K562 (cell line): ENCODE measurements around the gene UBAP1L. TPM values are rescaled to one million over a fixed set of nuclear protein-coding genes. Genes with fewer than 3 reads are reported as not detected.

ENCODE experiments used
- ATAC-seq: fragments of 200-7000 bp; cut with Tn5 transposase; 3 replicates; pipeline ENCODE4 v1.9.1; 2020; ENCODE audit warnings: moderate library complexity
- BruUV-seq: library from RNA; stranded (reverse); fragments of 400-500 nt; replicated peaks from 2 replicates; lab custom pipeline; 2021; lab: Mats Ljungman, UMichigan
- CTCF ChIA-PET: fragments of 300-600 bp; formaldehyde crosslinking; extraction: SDS; loops from one replicate; lab custom pipeline; 2021; ENCODE audit warnings: low intra/inter-chr PET ratio; lab: Yijun Ruan, JAX
- POLR2A ChIA-PET: fragments of 300-600, 350-650 bp; sonication (Branson Sonifier 250); formaldehyde crosslinking; extraction: SDS; loops from one replicate; lab custom pipeline; 2021; ENCODE audit warnings: antibody characterized with exemption, inconsistent platforms; lab: Yijun Ruan, JAX
- DNase-seq, 4 experiments: peaks; one replicate each; pipeline versions ENCODE4 v3.0.0 to v3.0.0-alpha.2; 2011 to 2018; ENCODE audit warnings: low spot score in 3 of 4, mixed read lengths in 3 of 4; ENCODE audit errors: extremely low read depth in 1 of 4
- FAIRE-seq: peaks from 2 replicates; lab custom pipeline; 2011; peaks lifted over from hg19 to GRCh38; lab: Jason Lieb, UNC
- H2AFZ ChIP-seq: 2 replicates; pipeline ENCODE4 v1.6.0; 2011; ENCODE audit warnings: low read depth, low read length, control low read depth, inconsistent platforms
- H3K27ac ChIP-seq: fragments of 200-600 bp; 3 replicates; pipeline ENCODE4 v1.8.0; 2011; ENCODE audit warnings: low read depth, mild to moderate bottlenecking, control low read depth, inconsistent platforms, low read length, moderate library complexity, mixed read lengths; ENCODE audit errors: extremely low read depth
- H3K27me3 ChIP-seq, 2 experiments: fragments of 300-600 bp in 1 of 2; 2 replicates in 1 of 2; 3 replicates in 1 of 2; pipeline versions ENCODE4 v1.6.0 to v1.8.0; 2011; ENCODE audit warnings: inconsistent platforms in 2 of 2, low read length in 2 of 2, mild to moderate bottlenecking in 1 of 2, mixed read lengths in 1 of 2, moderate library complexity in 1 of 2; ENCODE audit not compliant: control insufficient read depth in 2 of 2, insufficient read depth in 2 of 2
- H3K36me3 ChIP-seq: fragments of 300-600 bp; 3 replicates; pipeline ENCODE4 v1.8.0; 2011; ENCODE audit warnings: mild to moderate bottlenecking, low read length, inconsistent platforms; ENCODE audit not compliant: control insufficient read depth, insufficient read depth
- H3K4me1 ChIP-seq, 2 experiments: fragments of 200-600 bp in 1 of 2; replicated peaks in 1 of 2; 2 replicates in 1 of 2; 3 replicates in 1 of 2; pipeline versions ENCODE4 v1.5.1 to v1.8.0; 2011; ENCODE audit warnings: inconsistent platforms in 2 of 2, low read length in 2 of 2, mild to moderate bottlenecking in 1 of 2, mixed read lengths in 1 of 2, moderate library complexity in 1 of 2; ENCODE audit not compliant: control insufficient read depth in 2 of 2, insufficient read depth in 2 of 2
- H3K4me2 ChIP-seq: 2 replicates; pipeline ENCODE4 v1.6.1; 2011; ENCODE audit warnings: low read length, control low read depth, inconsistent platforms, mixed read lengths; ENCODE audit not compliant: insufficient read depth
- H3K4me3 ChIP-seq: fragments of 200-600 bp; sonication (generic), shearing (Covaris generic); 2 replicates; pipeline ENCODE4 v1.5.1; 2016; ENCODE audit warnings: control low read depth, inconsistent platforms
- H3K79me2 ChIP-seq: fragments of 200-600 bp; 3 replicates; pipeline ENCODE4 v1.8.0; 2011; ENCODE audit warnings: low read length, inconsistent platforms; ENCODE audit not compliant: control insufficient read depth, insufficient read depth
- H3K9ac ChIP-seq, 2 experiments: 2 replicates each; pipeline versions ENCODE4 v1.6.0 to v1.6.1; 2011; ENCODE audit warnings: low read depth in 2 of 2, low read length in 2 of 2, control low read depth in 1 of 2, inconsistent platforms in 1 of 2, mild to moderate bottlenecking in 1 of 2, mixed read lengths in 1 of 2; ENCODE audit not compliant: insufficient read depth in 1 of 2
- H3K9me1 ChIP-seq: one replicate; pipeline ENCODE4 v1.6.0; 2011; ENCODE audit warnings: inconsistent platforms, mild to moderate bottlenecking, low read length, moderate library complexity; ENCODE audit not compliant: control insufficient read depth, insufficient read depth
- H3K9me3 ChIP-seq: replicated peaks from 2 replicates; pipeline ENCODE4 v1.5.1; 2011; ENCODE audit warnings: low read depth, low read length, inconsistent platforms; ENCODE audit not compliant: control insufficient read depth, insufficient read depth
- H4K20me1 ChIP-seq: replicated peaks from 2 replicates; pipeline ENCODE4 v1.6.1; 2011; ENCODE audit warnings: low read length, inconsistent platforms, mixed read lengths; ENCODE audit not compliant: control insufficient read depth, insufficient read depth
- BDP1 ChIP-seq: IDR thresholded peaks from 3 replicates; pipeline ENCODE4 v1.6.1; 2011; ENCODE audit not compliant: insufficient read length, insufficient read depth
- CBX5 ChIP-seq: IDR thresholded peaks from 2 replicates; pipeline ENCODE4 v1.6.1; 2014; ENCODE audit warnings: low read depth, borderline replicate concordance
- CCNT2 ChIP-seq: IDR thresholded peaks from 2 replicates; pipeline ENCODE4 v1.6.1; 2011; ENCODE audit warnings: borderline replicate concordance, low read depth, mild to moderate bottlenecking, moderate library complexity, mixed read lengths, low read length; ENCODE audit not compliant: insufficient read length; ENCODE audit errors: extremely low read depth
- CREB1 ChIP-seq, 2 experiments: sonication (generic) in 1 of 2; formaldehyde crosslinking in 1 of 2; IDR thresholded peaks; 2 replicates each; pipeline versions ENCODE4 v1.6.1 to v1.8.0; 2012 to 2022; ENCODE audit warnings: inconsistent platforms in 1 of 2, mild to moderate bottlenecking in 1 of 2, missing genetic modification reagents in 1 of 2, moderate library complexity in 1 of 2
- ELK1 ChIP-seq: sonication (generic); formaldehyde crosslinking; IDR thresholded peaks from 2 replicates; pipeline ENCODE4 v1.8.1; 2022; ENCODE audit warnings: missing genetic modification reagents
- EP400 ChIP-seq: fragments of 450-650 bp; IDR thresholded peaks from 2 replicates; pipeline ENCODE4 v1.6.1; 2017; ENCODE audit warnings: antibody characterized with exemption, mild to moderate bottlenecking, moderate library complexity
- HNRNPK ChIP-seq: fragments of 200-400 bp; formaldehyde crosslinking; IDR thresholded peaks from one replicate; pipeline ENCODE4 v1.6.1; 2018; ENCODE audit warnings: mild to moderate bottlenecking, low read depth, low read length; ENCODE audit not compliant: poor library complexity, severe bottlenecking
- IRF2 ChIP-seq: sonication (generic); formaldehyde crosslinking; IDR thresholded peaks from 2 replicates; pipeline ENCODE4 v1.8.1; 2022; ENCODE audit warnings: mild to moderate bottlenecking, missing genetic modification reagents
- LARP7 ChIP-seq: fragments of 450-650 bp; IDR thresholded peaks from 2 replicates; pipeline ENCODE4 v1.6.1; 2016
- PCBP1 ChIP-seq: fragments of 200-400 bp; formaldehyde crosslinking; IDR thresholded peaks from 2 replicates; pipeline ENCODE4 v1.6.1; 2018; ENCODE audit warnings: mild to moderate bottlenecking, low read depth, low read length; ENCODE audit not compliant: poor library complexity, severe bottlenecking
- PYGO2 ChIP-seq: fragments of 450-650 bp; IDR thresholded peaks from 2 replicates; pipeline ENCODE4 v1.6.1; 2016; ENCODE audit warnings: mild to moderate bottlenecking, missing genetic modification characterization, moderate library complexity, missing compliant biosample characterization
- RBM15 ChIP-seq: fragments of 200-400 bp; formaldehyde crosslinking; IDR thresholded peaks from 2 replicates; pipeline ENCODE4 v1.6.1; 2018; ENCODE audit warnings: mild to moderate bottlenecking, low read length, moderate library complexity; ENCODE audit not compliant: insufficient read depth
- RUNX1 ChIP-seq: sonication (generic); IDR thresholded peaks from 2 replicates; pipeline ENCODE4 v1.6.1; 2016; ENCODE audit warnings: antibody characterized with exemption, low read depth
- ZBTB12 ChIP-seq: fragments of 250-450 bp; sonication (Bioruptor Pico); IDR thresholded peaks from 2 replicates; pipeline ENCODE4 v1.4.0; 2020
- ZNF143 ChIP-seq: sonication (generic); formaldehyde crosslinking; IDR thresholded peaks from 2 replicates; pipeline ENCODE4 v1.9.0; 2022; ENCODE audit warnings: mild to moderate bottlenecking, missing genetic modification reagents
- WGBS: fragments of 100-300 bp; shearing (Covaris generic); methylation state at CpG from one replicate; pipeline ENCODE4 v1.1.6; 2016; ENCODE audit warnings: low coverage, mixed read lengths; ENCODE audit not compliant: insufficient coverage; ENCODE audit errors: missing lambda C conversion rate; 5-methylcytosine and 5-hydroxymethylcytosine counted together
- in situ Hi-C: fragments of 300-500 bp; cut with MboI; formaldehyde crosslinking; loops from 4 replicates; pipeline ENCODE4 v1.15.0; 2018; ENCODE audit warnings: inconsistent platforms, mixed read lengths
- intact Hi-C: fragments of 100-400 bp; cut with micrococcal nuclease; formaldehyde crosslinking; loops from 2 replicates; pipeline ENCODE4 v1.14.2; 2022
- polyA plus RNA-seq, 8 experiments: library from polyadenylated mRNA; depleted of rRNA in 4 of 8; stranded (reverse) in 5 of 8; unstranded in 3 of 8; fragments of >200 nt; fragmentation: Nextera tagmentation in 2 of 8; fragmentation: Illumina TruSeq in 1 of 8; extraction: Ambion mirVana in 2 of 8; extraction: Trizol in 1 of 8; gene quantifications; 2 replicates each; pipeline versions ENCODE4 v1.2.1 to v1.2.3, GENCODE V29; 2011 to 2014; ENCODE audit warnings: inconsistent platforms in 1 of 8, missing spikeins in 1 of 8
- total RNA-seq, 7 experiments: library from RNA; depleted of rRNA in 6 of 7; stranded (reverse); fragments of >200 nt in 6 of 7; fragmentation: Illumina TruSeq in 2 of 7; extraction: Trizol in 2 of 7; gene quantifications; 2 replicates each; pipeline versions ENCODE4 v1.2.1 to v1.2.3, GENCODE V29; 2011 to 2021; ENCODE audit warnings: low replicate concordance in 1 of 7
- TF ChIP-seq, protein P1 (sequence below): sonication (generic); formaldehyde crosslinking; IDR thresholded peaks from 2 replicates; pipeline ENCODE4 v1.8.1; 2023; ENCODE audit warnings: mild to moderate bottlenecking, missing genetic modification reagents, moderate library complexity
- TF ChIP-seq, protein P2 (sequence below): IDR thresholded peaks from 2 replicates; pipeline ENCODE4 v1.6.1; 2011; ENCODE audit warnings: borderline replicate concordance, low read depth, mild to moderate bottlenecking, moderate library complexity, low read length; ENCODE audit not compliant: insufficient read depth, poor library complexity, severe bottlenecking

Gene UBAP1L
- total and polyA plus RNA-seq, 9 of the 15 experiments (the other 6 are each of a cell fraction or from before 2014, with no cell fraction given): 0.16 to 0.71 (median 0.41) TPM; not detected in 2

- DNase-seq: no peak
These were observed 33.2 kb downstream of the UBAP1L start for GRCh38 chr15:65081758-65082157.

More at GRCh38 chr15:65081758-65082157, 33.2 kb downstream of the UBAP1L start:
- no peak overlapping the region for H3K27ac ChIP-seq
- peaks cover 31 to 64% of the 10 kb centered on the region in 2 experiments for H3K27me3 ChIP-seq
- FAIRE-seq (no peak), ATAC-seq (no peak)
- no peaks in the 10 kb centered on the region for H3K36me3 ChIP-seq
- in situ Hi-C loops (no loop called here), intact Hi-C loops (no loop called here)
- no peak overlapping the region for H3K4me2 ChIP-seq
- H3K9me3 ChIP-seq: no peaks in the 10 kb centered on the region; the same call in 1 of the 2 replicates
- no TSS peak for BruUV-seq
- H4K20me1 ChIP-seq: peaks cover 5% of the 10 kb centered on the region
- H2AFZ ChIP-seq: no peak overlapping the region
- ChIA-PET CTCF (no interaction called here), POLR2A (interaction anchor here (1.4 to 2.6 kb wide), 3 partner anchors 12 to 223 kb away, joined by 3 to 7 read pairs (median 4); partner anchors contain the start of gene RNU5B-1)
- H3K9me1 ChIP-seq: no peaks in the 10 kb centered on the region
- no peaks in the 10 kb centered on the region for H3K79me2 ChIP-seq
- H3K4me1 ChIP-seq: peaks cover 0 to 13% of the 10 kb centered on the region in 2 experiments; a peak in 2 of 5 replicates
- H3K9ac ChIP-seq: no peak overlapping the region
- no peak overlapping the region for H3K4me3 ChIP-seq
- 4% methylated on average over 5 of the region's 5 CpGs for WGBS
- TF ChIP-seq, protein P1, sequence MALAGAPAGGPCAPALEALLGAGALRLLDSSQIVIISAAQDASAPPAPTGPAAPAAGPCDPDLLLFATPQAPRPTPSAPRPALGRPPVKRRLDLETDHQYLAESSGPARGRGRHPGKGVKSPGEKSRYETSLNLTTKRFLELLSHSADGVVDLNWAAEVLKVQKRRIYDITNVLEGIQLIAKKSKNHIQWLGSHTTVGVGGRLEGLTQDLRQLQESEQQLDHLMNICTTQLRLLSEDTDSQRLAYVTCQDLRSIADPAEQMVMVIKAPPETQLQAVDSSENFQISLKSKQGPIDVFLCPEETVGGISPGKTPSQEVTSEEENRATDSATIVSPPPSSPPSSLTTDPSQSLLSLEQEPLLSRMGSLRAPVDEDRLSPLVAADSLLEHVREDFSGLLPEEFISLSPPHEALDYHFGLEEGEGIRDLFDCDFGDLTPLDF: no peak
- TF ChIP-seq RUNX1 (no peak), ZBTB12 (CRISPR knock-in tag) (no peak), EP400 (no peak), LARP7 (no peak), RBM15 (no peak), CREB1 (IDR thresholded peaks at IDR 0.05) (no peak), CREB1 (CRISPR knock-in tag; IDR thresholded peaks at IDR 0.05) (no peak), HNRNPK (no peak), ZNF143 (CRISPR knock-in tag) (no peak), BDP1 (no peak), PCBP1 (no peak), IRF2 (CRISPR knock-in tag) (no peak), ELK1 (CRISPR knock-in tag) (no peak), CBX5 (no peak), CCNT2 (no peak), PYGO2 (no peak)
- TF ChIP-seq, protein P2, sequence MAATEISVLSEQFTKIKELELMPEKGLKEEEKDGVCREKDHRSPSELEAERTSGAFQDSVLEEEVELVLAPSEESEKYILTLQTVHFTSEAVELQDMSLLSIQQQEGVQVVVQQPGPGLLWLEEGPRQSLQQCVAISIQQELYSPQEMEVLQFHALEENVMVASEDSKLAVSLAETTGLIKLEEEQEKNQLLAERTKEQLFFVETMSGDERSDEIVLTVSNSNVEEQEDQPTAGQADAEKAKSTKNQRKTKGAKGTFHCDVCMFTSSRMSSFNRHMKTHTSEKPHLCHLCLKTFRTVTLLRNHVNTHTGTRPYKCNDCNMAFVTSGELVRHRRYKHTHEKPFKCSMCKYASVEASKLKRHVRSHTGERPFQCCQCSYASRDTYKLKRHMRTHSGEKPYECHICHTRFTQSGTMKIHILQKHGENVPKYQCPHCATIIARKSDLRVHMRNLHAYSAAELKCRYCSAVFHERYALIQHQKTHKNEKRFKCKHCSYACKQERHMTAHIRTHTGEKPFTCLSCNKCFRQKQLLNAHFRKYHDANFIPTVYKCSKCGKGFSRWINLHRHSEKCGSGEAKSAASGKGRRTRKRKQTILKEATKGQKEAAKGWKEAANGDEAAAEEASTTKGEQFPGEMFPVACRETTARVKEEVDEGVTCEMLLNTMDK: no peak
